ENCODE data around the gene RHOC.
"Not testable (repeated sequence)": the region's sequence is repeated elsewhere in the genome, so short reads cannot be mapped to it uniquely, and the experiment has no call there.

RHOC gene

DNA sequence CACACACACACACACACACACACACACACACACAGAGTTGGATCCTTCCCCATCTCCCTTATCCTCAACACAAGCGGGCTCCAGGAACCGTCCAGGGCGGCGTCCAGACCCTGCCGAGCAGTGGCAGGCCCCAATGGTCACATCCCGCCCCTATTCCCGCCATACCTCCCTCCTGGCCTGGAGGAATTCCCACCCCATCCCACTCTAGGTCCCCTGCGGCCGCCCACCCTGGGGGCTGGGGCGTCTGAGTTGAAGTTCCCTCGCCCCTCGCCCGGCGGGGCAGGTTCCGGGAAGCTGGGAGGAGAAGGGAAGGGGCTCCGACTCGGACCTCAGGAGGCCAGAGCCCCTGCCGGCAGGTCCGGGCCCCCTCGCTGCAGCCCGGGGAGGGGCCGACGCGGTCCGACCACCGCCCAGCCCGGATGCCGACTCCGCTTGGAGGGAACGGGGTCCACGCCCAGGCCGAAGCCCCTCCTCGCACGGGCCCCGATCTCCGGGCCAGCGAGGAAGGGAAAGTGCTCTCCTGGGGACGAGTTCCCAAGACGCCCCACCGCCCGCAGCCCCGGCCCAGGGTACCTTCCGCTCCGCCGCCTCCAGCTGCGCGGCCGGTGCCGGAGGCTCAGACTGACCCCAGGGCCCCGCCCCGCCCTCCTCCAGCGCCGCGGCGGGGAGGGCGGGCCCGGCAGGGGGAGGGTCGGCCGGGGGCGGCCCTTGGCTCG is at the start of gene RHOC:
Gene RHOC (minus strand): TSS at position 623 of the 716 bp plus-strand sequence. CDS start 3,328 bp downstream, outside the sequence.
- in situ Hi-C loops (cut with HindIII; ENCODE audit: low sequenced_read_pairs): no loop called here

DNA sequence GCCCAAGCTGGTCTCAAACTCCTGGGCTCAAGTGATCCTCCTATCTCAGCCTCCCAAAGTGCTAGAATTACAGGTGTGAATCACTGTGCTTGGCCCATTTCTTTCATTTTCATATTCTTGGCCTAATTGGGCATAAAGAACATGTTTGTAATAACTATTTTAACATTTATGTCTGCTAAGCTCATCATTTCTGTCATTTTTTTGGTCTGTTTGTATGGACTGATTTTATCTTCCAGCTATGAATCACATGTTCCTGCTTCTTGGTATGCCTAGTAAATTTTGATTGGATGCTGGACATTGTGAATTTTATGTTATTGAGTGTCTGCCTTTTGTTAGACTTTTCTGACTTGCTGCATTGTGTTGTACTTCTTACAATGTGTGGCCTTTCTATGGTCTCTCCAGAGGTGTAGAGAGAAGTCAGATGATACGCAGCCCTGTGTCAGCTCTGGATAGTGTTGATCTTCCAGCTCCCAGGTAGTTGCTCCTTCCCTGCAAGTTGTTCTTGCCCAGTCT is 47.2 kb upstream of the RHOC start:
- in situ Hi-C loops (cut with HindIII; ENCODE audit: low sequenced_read_pairs): no loop called here

DNA sequence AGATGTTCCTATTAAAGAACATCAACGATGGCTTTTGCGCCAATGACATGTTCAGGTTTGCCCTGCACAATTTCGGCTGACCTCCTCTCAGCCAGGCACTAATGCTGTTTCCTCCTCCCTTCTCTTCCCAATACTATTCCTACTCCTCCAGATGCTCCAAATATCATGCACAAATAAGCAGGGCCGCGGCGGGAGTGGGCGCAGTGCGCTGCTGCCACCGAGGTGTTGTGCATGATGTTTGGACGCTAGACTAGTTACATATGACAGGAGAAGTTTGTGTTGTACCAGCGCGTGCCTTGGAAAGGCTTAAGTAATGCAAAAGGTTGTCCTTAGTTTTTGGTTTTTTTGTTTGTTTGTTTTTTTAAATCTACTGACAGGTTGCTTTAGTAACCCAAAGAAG is 41.5 kb upstream of the RHOC start:
- in situ Hi-C loops (cut with HindIII; ENCODE audit: low sequenced_read_pairs): no loop called here

DNA sequence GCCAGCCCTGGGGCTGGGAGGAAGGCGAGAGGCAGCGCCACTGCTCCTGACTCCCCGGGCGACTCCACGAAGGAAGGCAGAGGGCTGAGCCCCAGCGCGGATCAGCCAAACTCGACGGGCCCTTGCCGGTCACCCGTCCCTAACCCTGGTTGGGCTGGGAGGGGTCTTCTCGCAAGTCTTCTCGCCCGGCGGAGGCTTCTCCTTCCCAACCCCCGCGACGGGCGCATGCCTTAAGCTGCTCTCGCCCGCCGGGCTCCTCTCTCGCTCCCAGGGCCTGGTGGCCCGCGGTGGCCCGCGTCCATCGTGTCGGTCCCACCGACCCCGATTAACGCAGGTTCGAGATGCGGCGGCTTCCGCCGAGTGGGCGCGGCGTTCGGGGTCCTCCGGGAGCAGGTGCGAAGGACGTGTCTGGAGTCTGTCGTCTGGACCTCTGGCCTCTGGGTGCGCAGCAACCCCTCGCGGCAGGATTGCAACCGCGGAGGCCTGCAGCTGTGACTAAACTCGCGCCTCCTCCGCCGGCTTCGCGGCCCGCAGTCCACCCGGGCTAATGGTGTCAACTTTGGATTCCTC is 37.2 kb upstream of the RHOC start:
- in situ Hi-C loops (cut with HindIII; ENCODE audit: low sequenced_read_pairs): no loop called here

DNA sequence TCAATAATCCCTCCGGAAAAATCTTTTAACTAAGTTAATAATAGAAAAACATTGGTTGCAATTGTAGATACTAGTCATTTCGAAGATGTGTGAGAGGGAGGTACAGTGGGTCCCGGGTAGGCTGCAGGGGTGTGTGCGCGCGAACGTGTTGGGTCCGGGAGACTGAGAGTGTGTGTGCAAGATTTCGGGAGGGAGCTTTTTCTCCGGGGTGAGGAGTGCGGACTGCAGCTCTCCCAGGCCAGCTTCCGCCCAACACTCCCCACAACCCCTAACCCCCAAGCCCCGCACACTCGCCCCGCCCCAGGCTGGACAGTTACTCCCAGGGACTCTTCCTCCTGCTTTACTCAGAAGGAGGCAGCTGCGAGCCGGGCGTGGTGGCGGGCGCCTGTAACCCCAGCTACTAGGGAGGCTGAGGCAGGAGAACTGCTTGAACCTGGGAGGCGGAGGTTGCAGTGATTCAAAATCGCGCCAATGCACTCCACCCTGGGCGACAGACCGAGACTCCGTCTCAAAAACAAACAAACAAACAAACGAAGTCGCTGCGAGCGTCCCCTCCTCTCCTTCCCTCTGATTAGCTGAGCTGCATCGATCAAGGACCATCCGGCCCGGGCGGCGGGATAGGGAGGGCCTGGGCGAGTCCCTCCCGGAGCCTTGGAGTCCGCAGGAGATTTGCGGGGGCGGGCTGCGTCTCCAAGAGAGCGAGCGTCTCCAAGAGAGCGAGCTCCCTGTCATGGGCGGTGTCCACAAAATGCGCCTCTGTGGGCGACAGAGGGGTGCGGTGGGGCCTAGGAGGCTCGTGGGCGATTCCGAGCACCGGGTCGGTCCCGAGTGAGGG is 36.5 kb upstream of the RHOC start:
- in situ Hi-C loops (cut with HindIII; ENCODE audit: low sequenced_read_pairs): no loop called here

DNA sequence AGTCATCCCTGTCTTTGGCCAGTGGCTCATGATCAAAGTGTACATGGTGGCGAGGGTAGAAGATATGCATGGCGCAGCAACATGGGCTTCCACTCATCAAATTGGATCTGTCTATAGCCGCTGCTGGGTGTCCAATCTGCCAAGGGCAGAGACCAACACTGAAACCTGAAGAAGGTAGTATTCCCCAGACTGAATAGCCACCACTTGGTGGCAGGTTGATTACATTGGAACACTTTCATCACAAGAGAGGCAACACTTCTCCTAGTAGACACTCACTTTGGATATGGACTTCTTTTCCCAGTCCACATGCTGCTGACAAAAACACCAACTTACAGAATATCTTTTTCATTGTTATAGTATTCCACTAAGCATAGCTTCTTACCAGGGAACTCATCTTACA is 30.6 kb upstream of the RHOC start:
- in situ Hi-C loops (cut with HindIII; ENCODE audit: low sequenced_read_pairs): no loop called here

DNA sequence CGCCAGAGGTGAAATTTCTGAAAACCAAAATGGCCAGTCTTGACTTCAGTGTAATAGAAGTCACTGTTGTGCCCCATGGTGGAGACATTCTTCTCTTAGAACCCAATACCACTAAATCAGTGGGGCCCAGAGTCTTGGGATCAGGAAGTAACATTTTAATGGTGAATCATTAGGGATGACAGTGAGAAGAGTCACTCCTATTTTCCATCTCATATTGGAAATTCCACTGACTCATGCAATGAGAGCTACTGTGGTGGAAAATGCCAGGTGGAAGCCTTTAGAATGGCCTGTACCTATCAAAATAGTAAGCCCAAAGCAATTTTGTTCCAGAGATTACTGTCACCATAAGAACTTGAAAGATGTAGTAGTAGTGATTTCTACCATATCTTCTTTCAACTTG is 28.8 kb upstream of the RHOC start:
- in situ Hi-C loops (cut with HindIII; ENCODE audit: low sequenced_read_pairs): no loop called here

DNA sequence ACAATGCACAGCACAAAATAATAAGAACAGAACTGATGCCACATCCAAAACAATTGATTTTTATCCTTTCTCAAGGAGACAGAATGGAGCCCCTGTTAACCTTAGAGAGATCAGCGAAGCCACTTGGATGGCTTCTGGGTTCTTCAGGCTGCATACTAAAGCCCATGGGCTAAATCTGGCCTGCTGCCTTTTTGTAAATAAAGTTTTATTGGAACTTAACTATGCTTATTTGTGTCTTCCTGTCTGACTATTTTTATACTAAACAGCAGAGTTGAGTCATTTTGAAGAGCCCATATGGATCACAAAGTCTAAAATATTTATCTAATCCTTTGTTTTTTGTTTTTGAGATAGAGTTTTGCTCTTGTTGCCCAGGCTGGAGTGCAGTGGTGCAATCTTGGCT is 24.5 kb upstream of the RHOC start:
- in situ Hi-C loops (cut with HindIII; ENCODE audit: low sequenced_read_pairs): no loop called here

DNA sequence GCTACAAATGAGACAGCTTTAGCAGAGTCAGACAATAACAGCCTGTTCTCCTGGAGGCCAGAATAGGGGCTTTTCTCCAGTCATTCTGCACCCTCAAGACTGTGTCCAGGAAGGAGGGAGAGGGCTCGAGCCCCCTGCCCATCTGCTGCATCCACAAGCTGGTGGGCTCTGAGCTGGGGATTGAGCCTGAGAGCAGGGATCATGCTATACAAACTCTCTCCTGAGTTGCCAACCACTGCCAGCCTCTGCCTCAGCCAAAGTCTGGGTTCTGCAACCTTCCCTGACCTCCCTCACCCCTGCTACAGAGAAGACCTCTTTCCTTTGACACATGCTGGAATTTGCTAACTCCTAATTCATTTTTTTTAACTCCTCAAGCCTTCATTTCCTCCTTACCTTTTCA is 23.0 kb upstream of the RHOC start:
- in situ Hi-C loops (cut with HindIII; ENCODE audit: low sequenced_read_pairs): no loop called here

DNA sequence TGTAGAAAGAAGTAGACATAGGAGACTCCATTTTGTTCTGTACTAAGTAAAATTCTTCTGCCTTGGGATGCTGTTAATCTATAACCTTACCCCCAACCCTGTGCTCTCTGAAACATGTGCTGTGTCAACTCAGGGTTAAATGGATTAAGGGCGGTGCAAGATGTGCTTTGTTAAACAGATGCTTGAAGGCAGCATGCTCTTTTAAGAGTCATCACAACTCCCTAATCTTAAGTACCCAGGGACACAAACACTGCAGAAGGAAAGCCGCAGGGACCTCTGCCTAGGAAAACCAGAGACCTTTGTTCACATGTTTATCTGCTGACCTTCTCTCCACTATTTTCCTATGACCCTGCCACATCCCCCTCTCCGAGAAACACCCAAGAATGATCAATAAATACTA is 22.1 kb upstream of the RHOC start:
- in situ Hi-C loops (cut with HindIII; ENCODE audit: low sequenced_read_pairs): not testable (repeated sequence)

DNA sequence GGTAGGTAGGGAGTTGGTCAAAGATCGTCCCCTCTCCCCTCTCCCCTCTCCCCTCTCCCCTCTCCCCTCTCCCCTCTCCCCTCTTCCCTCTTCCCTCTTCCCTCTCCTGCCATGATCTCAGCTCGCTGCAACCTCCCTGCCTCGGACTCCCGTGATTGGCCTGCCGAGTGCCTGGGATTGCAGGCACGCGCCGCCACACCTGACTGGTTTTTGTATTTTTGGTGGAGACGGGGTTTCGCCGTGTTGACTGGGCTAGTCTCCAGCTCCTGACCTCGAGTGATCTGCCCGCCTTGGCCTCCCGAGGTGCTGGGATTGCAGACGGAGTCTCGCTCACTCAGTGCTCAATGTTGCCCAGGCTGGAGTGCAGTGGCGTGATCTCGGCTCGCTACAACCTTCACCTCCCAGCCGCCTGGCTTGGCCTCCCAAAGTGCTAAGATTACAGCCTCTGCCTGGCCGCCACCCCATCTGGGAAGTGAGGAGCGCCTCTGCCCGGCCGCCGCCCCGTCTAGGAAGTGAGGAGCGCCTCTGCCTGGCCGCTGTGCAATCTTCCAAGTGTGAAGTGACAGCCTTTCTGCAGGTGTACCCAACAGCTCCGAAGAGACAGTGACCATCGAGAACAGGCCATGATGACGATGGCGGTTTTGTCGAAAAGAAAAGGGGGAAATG is 21.5 kb upstream of the RHOC start:
- in situ Hi-C loops (cut with HindIII; ENCODE audit: low sequenced_read_pairs): not testable (repeated sequence)

DNA sequence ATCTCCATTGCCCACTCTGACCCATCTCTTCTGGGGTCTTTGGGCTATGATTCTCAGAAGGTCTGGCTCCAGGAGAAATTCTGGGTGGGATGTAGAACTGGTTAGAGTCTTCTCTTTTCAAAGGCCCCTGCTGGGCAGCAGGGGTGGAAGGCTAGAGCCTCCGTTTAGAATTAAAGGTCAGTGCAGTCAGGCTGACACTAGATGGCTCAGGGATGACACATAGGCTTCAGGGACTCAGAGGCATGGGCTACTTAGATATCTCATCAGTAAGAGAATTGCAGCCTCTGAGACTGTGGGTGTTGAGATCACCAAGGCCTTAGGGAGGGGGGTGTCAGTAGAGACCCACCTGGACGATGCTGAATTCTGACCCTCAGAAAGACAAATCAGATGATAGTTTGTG is 20.8 kb upstream of the RHOC start:
- in situ Hi-C loops (cut with HindIII; ENCODE audit: low sequenced_read_pairs): no loop called here

DNA sequence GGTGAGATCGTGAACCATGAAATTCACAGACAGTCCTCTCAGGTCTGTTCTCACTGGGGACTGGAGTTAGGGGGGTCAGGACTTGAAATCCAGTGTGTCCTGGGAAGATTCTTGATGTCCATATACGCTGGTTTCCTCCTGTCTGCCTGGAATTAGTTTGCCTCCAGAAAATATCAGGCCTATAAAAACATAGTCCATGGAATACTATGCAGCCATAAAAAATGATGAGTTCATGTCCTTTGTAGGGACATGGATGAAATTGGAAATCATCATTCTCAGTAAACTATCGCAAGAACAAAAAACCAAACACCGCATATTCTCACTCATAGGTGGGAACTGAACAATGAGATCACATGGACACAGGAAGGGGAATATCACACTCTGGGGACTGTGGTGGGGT is 17.3 kb upstream of the RHOC start:
- in situ Hi-C loops (cut with HindIII; ENCODE audit: low sequenced_read_pairs): not testable (repeated sequence)

DNA sequence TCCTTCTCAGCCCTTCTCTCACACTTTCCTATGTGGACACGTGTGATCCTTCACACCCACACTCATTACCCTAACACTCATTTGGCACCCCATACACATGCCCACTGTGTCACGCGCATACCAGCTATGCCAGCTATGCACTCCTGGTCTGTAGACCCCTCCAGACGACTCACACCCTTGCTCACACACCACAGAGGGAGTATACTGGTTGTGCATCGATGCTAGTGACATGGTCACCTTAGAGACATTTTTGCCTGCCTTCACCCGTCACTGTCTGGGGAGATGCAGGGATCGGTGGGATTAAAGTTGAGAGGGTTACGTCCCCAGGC is 16.5 kb upstream of the RHOC start:
- in situ Hi-C loops (cut with HindIII; ENCODE audit: low sequenced_read_pairs): no loop called here

DNA sequence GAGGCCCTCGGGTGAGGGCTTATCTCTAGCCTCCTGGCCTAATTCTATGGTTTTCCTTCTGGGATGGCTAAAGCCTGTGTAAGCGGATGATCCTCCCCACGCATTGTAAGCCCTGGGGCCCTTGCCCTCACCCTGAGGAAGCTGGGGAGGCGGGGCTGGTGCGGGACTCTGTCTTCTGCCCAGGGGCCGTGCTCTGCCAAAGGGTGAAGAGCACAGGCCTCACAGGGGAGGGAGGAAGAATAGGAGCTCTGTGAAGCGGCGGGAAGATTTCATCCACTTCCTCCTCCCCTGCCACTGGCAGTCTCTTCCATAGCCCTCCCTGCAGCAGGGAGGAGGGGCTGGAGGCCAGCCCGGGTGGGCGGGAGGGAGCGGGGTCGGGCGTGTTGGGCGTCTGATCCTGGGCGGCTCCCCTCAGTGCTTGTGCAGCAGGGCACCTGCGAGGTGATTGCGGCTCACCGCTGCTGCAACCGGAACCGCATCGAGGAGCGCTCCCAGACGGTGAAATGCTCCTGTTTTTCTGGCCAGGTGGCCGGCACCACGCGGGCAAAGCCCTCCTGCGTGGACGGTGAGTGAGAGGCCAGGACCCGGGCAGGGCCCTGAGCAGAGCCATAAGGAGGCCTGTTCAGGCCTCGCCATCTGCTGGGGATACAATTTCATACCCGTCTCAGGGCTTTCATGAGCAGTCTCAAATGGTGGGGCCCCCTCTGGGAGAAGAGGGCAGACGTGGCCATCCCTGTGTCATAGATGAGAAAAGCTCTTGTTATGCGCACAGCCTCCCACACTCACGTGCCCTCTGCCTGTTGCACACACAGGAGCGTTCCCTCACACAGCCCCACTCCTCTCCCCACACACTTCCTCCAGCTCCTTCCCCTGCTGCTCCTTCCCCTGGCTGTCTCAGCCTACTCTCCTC is 15.9 kb upstream of the RHOC start:
- in situ Hi-C loops (cut with HindIII; ENCODE audit: low sequenced_read_pairs): no loop called here

DNA sequence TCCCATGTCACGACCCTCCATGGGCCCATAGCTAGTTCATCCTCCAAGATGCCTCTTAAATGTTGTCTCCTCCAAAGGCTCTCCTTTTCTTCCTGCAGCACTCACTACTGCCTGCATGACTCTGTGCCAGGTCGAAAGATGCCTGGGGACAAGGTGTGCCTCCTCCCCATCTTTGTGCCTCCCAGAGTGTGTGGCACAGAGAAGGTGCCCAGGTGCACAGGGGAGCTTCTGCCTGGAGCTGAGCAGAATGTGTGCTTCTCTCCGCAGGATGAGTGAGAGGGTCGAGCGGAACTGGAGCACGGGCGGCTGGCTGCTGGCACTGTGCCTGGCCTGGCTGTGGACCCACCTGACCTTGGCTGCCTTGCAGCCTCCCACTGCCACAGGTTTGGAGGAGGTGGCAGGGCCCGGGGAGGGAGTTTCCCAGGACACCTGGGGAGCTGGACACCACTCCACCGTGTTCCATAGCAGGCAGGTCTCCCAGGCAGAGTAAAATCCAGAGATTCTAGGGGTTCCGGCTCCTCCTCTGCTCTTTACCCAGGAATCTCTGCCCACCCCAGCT is 15.1 kb upstream of the RHOC start:
- in situ Hi-C loops (cut with HindIII; ENCODE audit: low sequenced_read_pairs): no loop called here

DNA sequence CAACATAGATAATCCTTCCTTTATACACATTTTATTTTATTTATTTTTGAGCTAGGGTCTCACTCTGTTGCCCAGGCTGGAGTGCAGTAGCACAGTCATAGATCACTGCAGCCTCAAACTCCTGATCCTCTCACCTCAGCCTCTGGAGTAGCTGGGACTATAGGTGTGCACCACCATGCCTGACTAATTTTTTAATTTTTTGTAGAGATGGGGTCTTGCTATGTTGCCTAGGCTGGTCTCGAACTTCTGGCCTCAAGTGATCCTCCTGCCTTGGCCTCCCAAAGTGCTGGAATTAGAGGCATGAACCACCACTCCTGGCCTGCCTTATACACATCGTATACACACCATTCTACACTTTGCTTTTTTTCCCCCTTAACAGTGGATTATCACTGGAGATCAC is 14.4 kb upstream of the RHOC start:
- in situ Hi-C loops (cut with HindIII; ENCODE audit: low sequenced_read_pairs): not testable (repeated sequence)

DNA sequence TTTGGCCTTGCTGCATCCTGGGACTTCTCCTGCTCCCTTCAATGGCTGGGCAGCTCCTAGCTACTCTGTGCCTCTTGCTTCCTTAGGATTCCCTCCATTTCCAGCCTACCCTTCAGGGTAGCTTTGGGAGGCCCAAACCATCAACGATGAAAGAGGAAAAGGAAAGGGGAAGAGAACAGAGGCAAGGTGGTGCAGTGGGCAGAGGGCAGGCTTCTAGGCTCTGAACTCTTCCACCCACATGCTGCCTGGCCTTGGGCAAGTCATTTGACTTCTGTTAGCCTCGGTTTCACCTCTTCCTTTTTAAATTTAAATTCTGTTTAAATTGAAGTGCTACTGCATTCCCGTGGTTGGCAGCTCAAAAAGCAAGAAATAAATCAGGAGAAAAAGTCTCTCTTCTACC is 13.9 kb upstream of the RHOC start:
- in situ Hi-C loops (cut with HindIII; ENCODE audit: low sequenced_read_pairs): no loop called here

DNA sequence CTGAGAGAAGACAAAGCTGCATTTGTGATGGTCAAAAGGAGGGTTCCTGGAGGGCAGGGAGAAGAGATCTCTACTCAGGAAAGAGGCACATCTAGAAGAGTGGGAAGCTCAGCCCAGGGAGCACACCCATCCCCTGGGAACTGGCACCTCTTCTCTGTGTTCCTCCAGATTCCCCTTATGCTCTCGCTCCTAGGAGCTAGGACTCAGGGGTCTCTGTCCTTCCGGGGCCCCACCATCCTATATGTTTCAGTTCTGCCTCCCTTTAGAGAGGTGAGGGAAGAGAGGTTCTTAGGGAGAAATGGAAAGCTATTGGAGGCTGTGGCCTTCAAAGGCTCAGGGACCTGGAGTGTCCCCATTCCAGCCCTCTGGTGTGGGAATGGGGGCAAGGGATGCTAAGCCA is 12.8 kb upstream of the RHOC start:
- in situ Hi-C loops (cut with HindIII; ENCODE audit: low sequenced_read_pairs): loop anchor here (5.0 to 10.0 kb wide), 5 partner anchors 55 to 313 kb away; partner anchors contain the start of genes CAPZA1 and ST7L
